ENCODE data around the gene ANKS1B.

Gene ANKS1B

GRCh38 chr12:99413751-99414150 is 571.0 kb downstream of the ANKS1B start:
- no peaks in the 10 kb centered on the region for H3K4me1 ChIP-seq
- no peaks in the 10 kb centered on the region for H3K27me3 ChIP-seq (ENCODE audit: control insufficient read depth, insufficient read depth, low read length)
- no peaks in the 10 kb centered on the region for H3K9me3 ChIP-seq (ENCODE audit: control insufficient read depth, low read length)
- no peak overlapping the region for H3K4me3 ChIP-seq (ENCODE audit: low read depth, low read length)
- H3K9ac ChIP-seq: no peak overlapping the region
- H2AFZ ChIP-seq: no peak overlapping the region
- TF ChIP-seq CTCF (IDR thresholded peaks at IDR 0.05): no peak
- H3K79me2 ChIP-seq: no peaks in the 10 kb centered on the region
- no peak overlapping the region for H3K4me2 ChIP-seq (ENCODE audit: low read length)
- no peak overlapping the region for H3K27ac ChIP-seq
- H3K36me3 ChIP-seq (ENCODE audit: control insufficient read depth, insufficient read depth, low read length): peaks cover 2% of the 10 kb centered on the region

GRCh38 chr12:99393763-99394162 is 591.0 kb downstream of the ANKS1B start:
- no peaks in the 10 kb centered on the region for H3K9me3 ChIP-seq (ENCODE audit: control insufficient read depth, low read length)
- H3K36me3 ChIP-seq (ENCODE audit: control insufficient read depth, insufficient read depth, low read length): no peaks in the 10 kb centered on the region
- H3K27me3 ChIP-seq (ENCODE audit: control insufficient read depth, insufficient read depth, low read length): no peaks in the 10 kb centered on the region
- H3K4me3 ChIP-seq (ENCODE audit: low read depth, low read length): no peak overlapping the region
- H3K27ac ChIP-seq: no peak overlapping the region
- no peak for TF ChIP-seq CTCF (IDR thresholded peaks at IDR 0.05)
- no peak overlapping the region for H3K4me2 ChIP-seq (ENCODE audit: low read length)
- no peaks in the 10 kb centered on the region for H3K4me1 ChIP-seq
- H3K9ac ChIP-seq: no peak overlapping the region
- H2AFZ ChIP-seq: no peak overlapping the region
- H3K79me2 ChIP-seq: no peaks in the 10 kb centered on the region

GRCh38 chr12:99392091-99392850 is 592.5 kb downstream of the ANKS1B start:
- TF ChIP-seq CTCF (IDR thresholded peaks at IDR 0.05): no peak
- Histone ChIP-seq H3K27me3 (ENCODE audit: control insufficient read depth, insufficient read depth, low read length) (no peaks in the 10 kb centered on the region), H3K9me3 (ENCODE audit: control insufficient read depth, low read length) (no peaks in the 10 kb centered on the region)

GRCh38 chr12:99390707-99391106 is 594.0 kb downstream of the ANKS1B start:
- H3K4me2 ChIP-seq (ENCODE audit: low read length): no peak overlapping the region
- H3K4me3 ChIP-seq (ENCODE audit: low read depth, low read length): no peak overlapping the region
- no peak overlapping the region for H3K9ac ChIP-seq
- H3K36me3 ChIP-seq (ENCODE audit: control insufficient read depth, insufficient read depth, low read length): no peaks in the 10 kb centered on the region
- no peaks in the 10 kb centered on the region for H3K4me1 ChIP-seq
- H3K27ac ChIP-seq: no peak overlapping the region
- no peaks in the 10 kb centered on the region for H3K27me3 ChIP-seq (ENCODE audit: control insufficient read depth, insufficient read depth, low read length)
- no peaks in the 10 kb centered on the region for H3K9me3 ChIP-seq (ENCODE audit: control insufficient read depth, low read length)
- TF ChIP-seq CTCF (IDR thresholded peaks at IDR 0.05): no peak
- H2AFZ ChIP-seq: no peak overlapping the region
- no peaks in the 10 kb centered on the region for H3K79me2 ChIP-seq

More at GRCh38 chr12:99392091-99392850, 592.5 kb downstream of the ANKS1B start:
- Histone ChIP-seq H3K4me3 (ENCODE audit: low read depth, low read length) (no peak overlapping the region), H3K4me1 (no peaks in the 10 kb centered on the region), H3K36me3 (ENCODE audit: control insufficient read depth, insufficient read depth, low read length) (no peaks in the 10 kb centered on the region), H3K4me2 (ENCODE audit: low read length) (no peak overlapping the region), H3K9ac (no peak overlapping the region), H3K79me2 (no peaks in the 10 kb centered on the region), H3K27ac (no peak overlapping the region), H2AFZ (no peak overlapping the region)

GRCh38 chr12:99389751-99390150 is 595.0 kb downstream of the ANKS1B start:
- Histone ChIP-seq H3K27ac (no peak overlapping the region), H3K36me3 (ENCODE audit: control insufficient read depth, insufficient read depth, low read length) (no peaks in the 10 kb centered on the region), H2AFZ (no peak overlapping the region), H3K79me2 (no peaks in the 10 kb centered on the region), H3K4me1 (no peaks in the 10 kb centered on the region), H3K27me3 (ENCODE audit: control insufficient read depth, insufficient read depth, low read length) (no peaks in the 10 kb centered on the region), H3K4me3 (ENCODE audit: low read depth, low read length) (no peak overlapping the region), H3K9me3 (ENCODE audit: control insufficient read depth, low read length) (no peaks in the 10 kb centered on the region), H3K4me2 (ENCODE audit: low read length) (no peak overlapping the region), H3K9ac (no peak overlapping the region)
- no peak for TF ChIP-seq CTCF (IDR thresholded peaks at IDR 0.05)

All from parathyroid adenoma (tissue), 2 donors.